ENCODE data around the gene CDH22.

- no peak for TF ChIP-seq CTCF (IDR thresholded peaks at IDR 0.05)
- TF ChIP-seq REST (IDR thresholded peaks at IDR 0.05; ENCODE audit: insufficient read depth in 1 of 2, low read depth in 2 of 2, low read length in 1 of 2), result no peak
- no peak for TF ChIP-seq POLR2AphosphoS5 (IDR thresholded peaks at IDR 0.05; ENCODE audit: low read depth, low read length)
Measured at GRCh38 chr20:46202766-46203509, 105.4 kb downstream of the CDH22 start.
